K562 (cell line): ENCODE results near the gene IGF1R. TPM values are rescaled to one million over a fixed set of nuclear protein-coding genes. Genes with fewer than 3 reads are reported as not detected.

Source experiments
- ATAC-seq: fragments of 200-7000 bp; cut with Tn5 transposase; 3 replicates; pipeline ENCODE4 v1.9.1; 2020; ENCODE audit warnings: moderate library complexity
- BruUV-seq: library from RNA; stranded (reverse); fragments of 400-500 nt; replicated peaks from 2 replicates; lab custom pipeline; 2021; lab: Mats Ljungman, UMichigan
- CTCF ChIA-PET: fragments of 300-600 bp; formaldehyde crosslinking; extraction: SDS; loops from one replicate; lab custom pipeline; 2021; ENCODE audit warnings: low intra/inter-chr PET ratio; lab: Yijun Ruan, JAX
- POLR2A ChIA-PET: fragments of 300-600, 350-650 bp; sonication (Branson Sonifier 250); formaldehyde crosslinking; extraction: SDS; loops from one replicate; lab custom pipeline; 2021; ENCODE audit warnings: antibody characterized with exemption, inconsistent platforms; lab: Yijun Ruan, JAX
- DNase-seq, 4 experiments: peaks; one replicate each; pipeline versions ENCODE4 v3.0.0 to v3.0.0-alpha.2; 2011 to 2018; ENCODE audit warnings: low spot score in 3 of 4, mixed read lengths in 3 of 4; ENCODE audit errors: extremely low read depth in 1 of 4
- FAIRE-seq: peaks from 2 replicates; lab custom pipeline; 2011; peaks lifted over from hg19 to GRCh38; lab: Jason Lieb, UNC
- H2AFZ ChIP-seq: 2 replicates; pipeline ENCODE4 v1.6.0; 2011; ENCODE audit warnings: low read depth, low read length, control low read depth, inconsistent platforms
- H3K27ac ChIP-seq: fragments of 200-600 bp; 3 replicates; pipeline ENCODE4 v1.8.0; 2011; ENCODE audit warnings: low read depth, mild to moderate bottlenecking, control low read depth, inconsistent platforms, low read length, moderate library complexity, mixed read lengths; ENCODE audit errors: extremely low read depth
- H3K27me3 ChIP-seq, 2 experiments: fragments of 300-600 bp in 1 of 2; 2 replicates in 1 of 2; 3 replicates in 1 of 2; pipeline versions ENCODE4 v1.6.0 to v1.8.0; 2011; ENCODE audit warnings: inconsistent platforms in 2 of 2, low read length in 2 of 2, mild to moderate bottlenecking in 1 of 2, mixed read lengths in 1 of 2, moderate library complexity in 1 of 2; ENCODE audit not compliant: control insufficient read depth in 2 of 2, insufficient read depth in 2 of 2
- H3K36me3 ChIP-seq: fragments of 300-600 bp; 3 replicates; pipeline ENCODE4 v1.8.0; 2011; ENCODE audit warnings: mild to moderate bottlenecking, low read length, inconsistent platforms; ENCODE audit not compliant: control insufficient read depth, insufficient read depth
- H3K4me1 ChIP-seq, 2 experiments: fragments of 200-600 bp in 1 of 2; replicated peaks in 1 of 2; 2 replicates in 1 of 2; 3 replicates in 1 of 2; pipeline versions ENCODE4 v1.5.1 to v1.8.0; 2011; ENCODE audit warnings: inconsistent platforms in 2 of 2, low read length in 2 of 2, mild to moderate bottlenecking in 1 of 2, mixed read lengths in 1 of 2, moderate library complexity in 1 of 2; ENCODE audit not compliant: control insufficient read depth in 2 of 2, insufficient read depth in 2 of 2
- H3K4me2 ChIP-seq: 2 replicates; pipeline ENCODE4 v1.6.1; 2011; ENCODE audit warnings: low read length, control low read depth, inconsistent platforms, mixed read lengths; ENCODE audit not compliant: insufficient read depth
- H3K4me3 ChIP-seq: fragments of 200-600 bp; sonication (generic), shearing (Covaris generic); 2 replicates; pipeline ENCODE4 v1.5.1; 2016; ENCODE audit warnings: control low read depth, inconsistent platforms
- H3K79me2 ChIP-seq: fragments of 200-600 bp; 3 replicates; pipeline ENCODE4 v1.8.0; 2011; ENCODE audit warnings: low read length, inconsistent platforms; ENCODE audit not compliant: control insufficient read depth, insufficient read depth
- H3K9ac ChIP-seq, 2 experiments: 2 replicates each; pipeline versions ENCODE4 v1.6.0 to v1.6.1; 2011; ENCODE audit warnings: low read depth in 2 of 2, low read length in 2 of 2, control low read depth in 1 of 2, inconsistent platforms in 1 of 2, mild to moderate bottlenecking in 1 of 2, mixed read lengths in 1 of 2; ENCODE audit not compliant: insufficient read depth in 1 of 2
- H3K9me1 ChIP-seq: one replicate; pipeline ENCODE4 v1.6.0; 2011; ENCODE audit warnings: inconsistent platforms, mild to moderate bottlenecking, low read length, moderate library complexity; ENCODE audit not compliant: control insufficient read depth, insufficient read depth
- H3K9me3 ChIP-seq: replicated peaks from 2 replicates; pipeline ENCODE4 v1.5.1; 2011; ENCODE audit warnings: low read depth, low read length, inconsistent platforms; ENCODE audit not compliant: control insufficient read depth, insufficient read depth
- H4K20me1 ChIP-seq: replicated peaks from 2 replicates; pipeline ENCODE4 v1.6.1; 2011; ENCODE audit warnings: low read length, inconsistent platforms, mixed read lengths; ENCODE audit not compliant: control insufficient read depth, insufficient read depth
- BDP1 ChIP-seq: IDR thresholded peaks from 3 replicates; pipeline ENCODE4 v1.6.1; 2011; ENCODE audit not compliant: insufficient read length, insufficient read depth
- CC2D1A ChIP-seq: fragments of 450-650 bp; IDR thresholded peaks from 2 replicates; pipeline ENCODE4 v1.6.1; 2017; ENCODE audit warnings: mild to moderate bottlenecking
- EP400 ChIP-seq: fragments of 450-650 bp; IDR thresholded peaks from 2 replicates; pipeline ENCODE4 v1.6.1; 2017; ENCODE audit warnings: antibody characterized with exemption, mild to moderate bottlenecking, moderate library complexity
- FOXK1 ChIP-seq: sonication (generic); formaldehyde crosslinking; IDR thresholded peaks from 2 replicates; pipeline ENCODE4 v1.8.0; 2022; ENCODE audit warnings: missing genetic modification reagents, mild to moderate bottlenecking, borderline replicate concordance
- FOXK2 ChIP-seq, 2 experiments: fragments of 450-650 bp; IDR thresholded peaks in 1 of 2; conservative IDR thresholded peaks in 1 of 2; 2 replicates each; pipeline ENCODE4 v1.6.1; 2016; ENCODE audit warnings: low read depth in 2 of 2, mild to moderate bottlenecking in 1 of 2
- HEY1 ChIP-seq: fragments of 250-450 bp; sonication (Bioruptor Pico); IDR thresholded peaks from 2 replicates; pipeline ENCODE4 v1.5.0; 2020; ENCODE audit warnings: mild to moderate bottlenecking, moderate library complexity, borderline replicate concordance
- MAFK ChIP-seq: IDR thresholded peaks from 2 replicates; pipeline ENCODE4 v1.6.1; 2011; ENCODE audit warnings: low read length, improper control_type of control experiment
- MEF2D ChIP-seq: conservative IDR thresholded peaks from 2 replicates; pipeline ENCODE4 v1.6.1; 2016; ENCODE audit warnings: low read depth, missing genetic modification characterization, missing compliant biosample characterization
- RB1 ChIP-seq: fragments of 450-650 bp; IDR thresholded peaks from 2 replicates; pipeline ENCODE4 v1.6.1; 2017; ENCODE audit warnings: low read depth, mild to moderate bottlenecking
- RBM25 ChIP-seq: fragments of 200-400 bp; formaldehyde crosslinking; IDR thresholded peaks from 2 replicates; pipeline ENCODE4 v1.6.1; 2018; ENCODE audit warnings: low read length, low read depth, moderate library complexity; ENCODE audit not compliant: severe bottlenecking
- SAFB ChIP-seq: fragments of 200-400 bp; formaldehyde crosslinking; IDR thresholded peaks from 2 replicates; pipeline ENCODE4 v1.6.1; 2017; ENCODE audit warnings: low read depth, low read length, borderline replicate concordance
- SRF ChIP-seq, 2 experiments: fragments of 250-450, 450-650 bp in 1 of 2; sonication (Bioruptor Pico) in 1 of 2; sonication (generic) in 1 of 2; formaldehyde crosslinking; IDR thresholded peaks; 2 replicates each; pipeline versions ENCODE4 v1.5.0 to v1.5.1; 2020 to 2022; ENCODE audit warnings: mild to moderate bottlenecking in 1 of 2, missing genetic modification reagents in 1 of 2
- ZFP30 ChIP-seq: fragments of 250-450 bp; sonication (Bioruptor Pico); IDR thresholded peaks from 2 replicates; pipeline ENCODE4 v1.8.0; 2022; ENCODE audit warnings: moderate library complexity, mild to moderate bottlenecking, inconsistent platforms, borderline replicate concordance
- ZNF175 ChIP-seq: fragments of 200-800 bp; sonication (Bioruptor generic); IDR thresholded peaks from 2 replicates; pipeline ENCODE4 v1.6.1; 2016; ENCODE audit warnings: low read depth, mild to moderate bottlenecking, missing genetic modification characterization, missing compliant biosample characterization
- ZNF57 ChIP-seq: fragments of 450-650 bp; formaldehyde crosslinking; IDR thresholded peaks from 2 replicates; pipeline ENCODE4 v1.4.0; 2020; ENCODE audit warnings: mild to moderate bottlenecking, moderate library complexity
- whole genome bisulfite sequencing: fragments of 100-300 bp; shearing (Covaris generic); methylation state at CpG from one replicate; pipeline ENCODE4 v1.1.6; 2016; ENCODE audit warnings: low coverage, mixed read lengths; ENCODE audit not compliant: insufficient coverage; ENCODE audit errors: missing lambda C conversion rate; 5-methylcytosine and 5-hydroxymethylcytosine counted together
- in situ Hi-C: fragments of 300-500 bp; cut with MboI; formaldehyde crosslinking; loops from 4 replicates; pipeline ENCODE4 v1.15.0; 2018; ENCODE audit warnings: inconsistent platforms, mixed read lengths
- intact Hi-C: fragments of 100-400 bp; cut with micrococcal nuclease; formaldehyde crosslinking; loops from 2 replicates; pipeline ENCODE4 v1.14.2; 2022
- polyA plus RNA-seq, 8 experiments: library from polyadenylated mRNA; depleted of rRNA in 4 of 8; stranded (reverse) in 5 of 8; unstranded in 3 of 8; fragments of >200 nt; fragmentation: Nextera tagmentation in 2 of 8; fragmentation: Illumina TruSeq in 1 of 8; extraction: Ambion mirVana in 2 of 8; extraction: Trizol in 1 of 8; gene quantifications; 2 replicates each; pipeline versions ENCODE4 v1.2.1 to v1.2.3, GENCODE V29; 2011 to 2014; ENCODE audit warnings: inconsistent platforms in 1 of 8, missing spikeins in 1 of 8
- total RNA-seq, 7 experiments: library from RNA; depleted of rRNA in 6 of 7; stranded (reverse); fragments of >200 nt in 6 of 7; fragmentation: Illumina TruSeq in 2 of 7; extraction: Trizol in 2 of 7; gene quantifications; 2 replicates each; pipeline versions ENCODE4 v1.2.1 to v1.2.3, GENCODE V29; 2011 to 2021; ENCODE audit warnings: low replicate concordance in 1 of 7
- TF ChIP-seq, protein P1 (sequence below): fragments of 450-650 bp; formaldehyde crosslinking; IDR thresholded peaks from 2 replicates; pipeline ENCODE4 v1.4.0; 2020; ENCODE audit warnings: mild to moderate bottlenecking
- TF ChIP-seq, protein P2 (sequence below): fragments of 250-450 bp; sonication (Bioruptor Pico); IDR thresholded peaks from 2 replicates; pipeline ENCODE4 v1.9.0; 2021; ENCODE audit warnings: mild to moderate bottlenecking, inconsistent platforms
- TF ChIP-seq, protein P3 (sequence below): fragments of 450-650 bp; IDR thresholded peaks from 2 replicates; pipeline ENCODE4 v1.6.1; 2016; ENCODE audit warnings: antibody characterized with exemption

Gene IGF1R
- total and polyA plus RNA-seq, 9 of the 15 experiments (the other 6 are each of a cell fraction or from before 2014, with no cell fraction given), result 0.35 to 8.0 (median 1.6) TPM

DNA sequence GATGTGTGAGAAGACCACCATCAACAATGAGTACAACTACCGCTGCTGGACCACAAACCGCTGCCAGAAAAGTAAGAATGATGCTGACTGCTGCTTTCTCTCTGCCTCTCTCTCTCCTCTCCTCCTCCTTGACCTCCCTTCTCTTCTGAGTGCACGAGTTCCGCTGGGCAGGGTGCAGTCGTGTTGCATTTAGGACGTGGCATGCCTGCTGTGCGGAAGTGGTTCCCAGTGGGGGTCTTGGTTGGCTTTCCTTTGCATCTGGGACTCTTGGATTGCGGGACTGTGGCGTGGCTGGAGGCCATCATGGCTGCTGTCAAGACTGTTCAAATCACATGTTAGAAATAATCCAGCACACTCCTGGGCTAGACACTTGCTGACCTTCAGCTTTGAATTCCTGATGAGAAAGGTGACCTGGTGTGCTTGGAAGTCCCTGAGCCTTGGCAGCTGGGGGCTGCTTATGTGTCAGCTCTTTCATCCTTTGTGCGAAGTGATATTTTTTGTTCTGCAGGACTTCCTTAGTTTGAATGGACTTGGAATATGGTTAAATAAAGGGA is 59.8 kb downstream of the IGF1R start (continued):
- TF ChIP-seq MEF2D (tag) (no peak), BDP1 (no peak), SRF (CRISPR knock-in tag; IDR thresholded peaks at IDR 0.05) (no peak)

DNA sequence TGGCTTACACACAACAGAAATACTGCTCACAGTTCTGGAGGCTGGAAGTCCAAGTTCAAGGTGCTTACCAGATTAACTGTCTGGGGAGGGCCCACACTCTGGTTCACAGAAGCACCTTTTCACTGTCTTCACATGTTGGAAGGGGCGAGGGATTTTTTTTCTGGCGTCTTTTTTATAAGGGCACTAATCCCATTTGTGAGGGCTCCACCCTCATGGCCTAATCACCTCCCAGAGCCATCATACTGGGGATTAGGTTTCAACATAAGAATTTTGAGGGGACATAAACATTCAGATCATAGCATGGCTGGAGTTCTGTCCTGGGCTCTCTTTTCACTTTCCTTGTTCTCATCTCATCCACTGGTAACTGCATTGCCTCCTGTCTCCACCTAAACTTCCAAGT is 63.5 kb downstream of the IGF1R start:
- Histone ChIP-seq H3K4me1 (no peaks in the 10 kb centered on the region), H4K20me1 (peaks cover 39% of the 10 kb centered on the region), H3K79me2 (no peaks in the 10 kb centered on the region), H3K27ac (no peak overlapping the region), H3K9me1 (no peaks in the 10 kb centered on the region), H3K9me3 (no peaks in the 10 kb centered on the region), H3K27me3 (peaks cover 0 to 59% of the 10 kb centered on the region in 2 experiments; a peak in 4 of 5 replicates), H3K9ac (no peak overlapping the region), H3K4me3 (no peak overlapping the region), H2AFZ (no peak overlapping the region), H3K36me3 (no peaks in the 10 kb centered on the region), H3K4me2 (no peak overlapping the region)
- intact Hi-C loops (no loop called here), in situ Hi-C loops (no loop called here)
- ChIA-PET POLR2A (no interaction called here), CTCF (interaction anchor here (0.7 kb wide), 1 partner anchor 53 kb away, joined by 3 read pairs; no protein-coding TSS in a partner anchor)
- 3% methylated on average over 2 of the region's 2 CpGs for WGBS
- no peak for DNase-seq
- no TSS peak for BruUV-seq
- no peak for ATAC-seq
- FAIRE-seq, result no peak
- no peak for TF ChIP-seq ZFP30 (CRISPR knock-in tag)
- TF ChIP-seq, protein P1, sequence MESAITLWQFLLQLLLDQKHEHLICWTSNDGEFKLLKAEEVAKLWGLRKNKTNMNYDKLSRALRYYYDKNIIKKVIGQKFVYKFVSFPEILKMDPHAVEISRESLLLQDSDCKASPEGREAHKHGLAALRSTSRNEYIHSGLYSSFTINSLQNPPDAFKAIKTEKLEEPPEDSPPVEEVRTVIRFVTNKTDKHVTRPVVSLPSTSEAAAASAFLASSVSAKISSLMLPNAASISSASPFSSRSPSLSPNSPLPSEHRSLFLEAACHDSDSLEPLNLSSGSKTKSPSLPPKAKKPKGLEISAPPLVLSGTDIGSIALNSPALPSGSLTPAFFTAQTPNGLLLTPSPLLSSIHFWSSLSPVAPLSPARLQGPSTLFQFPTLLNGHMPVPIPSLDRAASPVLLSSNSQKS (CRISPR knock-in tag), result no peak
- no peak for TF ChIP-seq RB1
- TF ChIP-seq FOXK1, result no peak
- no peak for TF ChIP-seq CC2D1A
- no peak for TF ChIP-seq EP400
- no peak for TF ChIP-seq SAFB
- no peak for TF ChIP-seq ZNF175 (CRISPR knock-in tag)
- TF ChIP-seq, protein P2, sequence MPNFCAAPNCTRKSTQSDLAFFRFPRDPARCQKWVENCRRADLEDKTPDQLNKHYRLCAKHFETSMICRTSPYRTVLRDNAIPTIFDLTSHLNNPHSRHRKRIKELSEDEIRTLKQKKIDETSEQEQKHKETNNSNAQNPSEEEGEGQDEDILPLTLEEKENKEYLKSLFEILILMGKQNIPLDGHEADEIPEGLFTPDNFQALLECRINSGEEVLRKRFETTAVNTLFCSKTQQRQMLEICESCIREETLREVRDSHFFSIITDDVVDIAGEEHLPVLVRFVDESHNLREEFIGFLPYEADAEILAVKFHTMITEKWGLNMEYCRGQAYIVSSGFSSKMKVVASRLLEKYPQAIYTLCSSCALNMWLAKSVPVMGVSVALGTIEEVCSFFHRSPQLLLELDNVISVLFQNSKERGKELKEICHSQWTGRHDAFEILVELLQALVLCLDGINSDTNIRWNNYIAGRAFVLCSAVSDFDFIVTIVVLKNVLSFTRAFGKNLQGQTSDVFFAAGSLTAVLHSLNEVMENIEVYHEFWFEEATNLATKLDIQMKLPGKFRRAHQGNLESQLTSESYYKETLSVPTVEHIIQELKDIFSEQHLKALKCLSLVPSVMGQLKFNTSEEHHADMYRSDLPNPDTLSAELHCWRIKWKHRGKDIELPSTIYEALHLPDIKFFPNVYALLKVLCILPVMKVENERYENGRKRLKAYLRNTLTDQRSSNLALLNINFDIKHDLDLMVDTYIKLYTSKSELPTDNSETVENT (CRISPR knock-in tag), result no peak
- TF ChIP-seq MAFK, result no peak
- TF ChIP-seq ZNF57 (CRISPR knock-in tag), result no peak
- TF ChIP-seq, protein P3, sequence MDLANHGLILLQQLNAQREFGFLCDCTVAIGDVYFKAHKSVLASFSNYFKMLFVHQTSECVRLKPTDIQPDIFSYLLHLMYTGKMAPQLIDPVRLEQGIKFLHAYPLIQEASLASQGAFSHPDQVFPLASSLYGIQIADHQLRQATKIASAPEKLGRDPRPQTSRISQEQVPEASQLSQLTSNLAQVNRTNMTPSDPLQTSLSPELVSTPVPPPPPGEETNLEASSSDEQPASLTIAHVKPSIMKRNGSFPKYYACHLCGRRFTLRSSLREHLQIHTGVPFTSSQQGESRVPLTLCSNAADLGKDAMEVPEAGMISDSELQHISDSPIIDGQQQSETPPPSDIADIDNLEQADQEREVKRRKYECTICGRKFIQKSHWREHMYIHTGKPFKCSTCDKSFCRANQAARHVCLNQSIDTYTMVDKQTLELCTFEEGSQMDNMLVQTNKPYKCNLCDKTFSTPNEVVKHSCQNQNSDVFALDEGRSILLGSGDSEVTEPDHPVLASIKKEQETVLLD, result no peak
- TF ChIP-seq RBM25, result no peak
- TF ChIP-seq HEY1, result no peak
- TF ChIP-seq FOXK2 (conservative IDR thresholded peaks at IDR 0.05 in 1 of 2, IDR thresholded peaks at IDR 0.05 in 1 of 2; ENCODE audit: low read depth in 2 of 2), result no peak
